Trophoblast cell (in vitro differentiated cells and primary cell): ENCODE results near the gene CD6.
A peak's percentile ranks its signal among the peaks of the same experiment; 100 is the strongest.

Experiments used
- DNase-seq, 2 donors: peaks; one replicate each; pipeline ENCODE4 v3.0.0-alpha.2; 2016
- H2AFZ ChIP-seq: 2 replicates; pipeline ENCODE4 v1.6.1; 2013; ENCODE audit warnings: low read length, moderate library complexity, mild to moderate bottlenecking; ENCODE audit not compliant: insufficient read depth, poor library complexity
- H2AK5ac ChIP-seq: 2 replicates; pipeline ENCODE4 v1.6.1; 2013; ENCODE audit warnings: mild to moderate bottlenecking, low read length
- H2BK120ac ChIP-seq: 2 replicates; pipeline ENCODE4 v1.6.1; 2013; ENCODE audit warnings: low read length, mild to moderate bottlenecking, moderate library complexity; ENCODE audit not compliant: insufficient read depth, poor library complexity
- H2BK12ac ChIP-seq: 2 replicates; pipeline ENCODE4 v1.6.1; 2013; ENCODE audit warnings: mild to moderate bottlenecking, low read length, moderate library complexity
- H2BK5ac ChIP-seq: 2 replicates; pipeline ENCODE4 v1.6.1; 2013; ENCODE audit warnings: low read length, low read depth, moderate library complexity, mild to moderate bottlenecking; ENCODE audit not compliant: poor library complexity
- H3K14ac ChIP-seq: 2 replicates; pipeline ENCODE4 v1.6.1; 2013; ENCODE audit warnings: mild to moderate bottlenecking, low read length
- H3K18ac ChIP-seq: 2 replicates; pipeline ENCODE4 v1.6.1; 2013; ENCODE audit warnings: mild to moderate bottlenecking, low read length
- H3K23ac ChIP-seq: 2 replicates; pipeline ENCODE4 v1.6.1; 2013; ENCODE audit warnings: low read length
- H3K27ac ChIP-seq: 2 replicates; pipeline ENCODE4 v1.5.1; 2013; ENCODE audit warnings: low read depth, mild to moderate bottlenecking, inconsistent platforms, low read length, moderate library complexity
- H3K27me3 ChIP-seq: 2 replicates; pipeline ENCODE4 v1.6.1; 2013; ENCODE audit warnings: inconsistent platforms, mild to moderate bottlenecking, low read length, moderate library complexity; ENCODE audit not compliant: insufficient read depth
- H3K36me3 ChIP-seq, 2 experiments: 1 replicate in 1 of 2; 2 replicates in 1 of 2; pipeline ENCODE4 v1.6.1; 2013; ENCODE audit warnings: low read length in 2 of 2, mild to moderate bottlenecking in 2 of 2, moderate library complexity in 1 of 2; ENCODE audit not compliant: insufficient read depth in 2 of 2, control insufficient read depth in 1 of 2
- H3K4ac ChIP-seq: 2 replicates; pipeline ENCODE4 v1.6.1; 2013; ENCODE audit warnings: low read depth, mild to moderate bottlenecking, low read length, moderate library complexity
- H3K4me1 ChIP-seq, 2 experiments: 1 replicate in 1 of 2; 2 replicates in 1 of 2; pipeline ENCODE4 v1.6.1; 2013; ENCODE audit warnings: low read length in 2 of 2, mild to moderate bottlenecking in 2 of 2, moderate library complexity in 1 of 2; ENCODE audit not compliant: insufficient read depth in 2 of 2, control insufficient read depth in 1 of 2
- H3K4me2 ChIP-seq: 2 replicates; pipeline ENCODE4 v1.6.1; 2013; ENCODE audit warnings: inconsistent platforms, mild to moderate bottlenecking, low read length, moderate library complexity
- H3K4me3 ChIP-seq: 2 replicates; pipeline ENCODE4 v1.5.1; 2013; ENCODE audit warnings: mild to moderate bottlenecking, low read depth, low read length, inconsistent platforms
- H3K79me1 ChIP-seq: one replicate; pipeline ENCODE4 v1.6.1; 2013; ENCODE audit warnings: low read length
- H3K79me2 ChIP-seq: 2 replicates; pipeline ENCODE4 v1.6.1; 2013; ENCODE audit warnings: low read length, mild to moderate bottlenecking; ENCODE audit not compliant: control insufficient read depth, insufficient read depth, poor library complexity
- H3K9ac ChIP-seq: 2 replicates; pipeline ENCODE4 v1.6.1; 2013; ENCODE audit warnings: mild to moderate bottlenecking, low read length
- H3K9me3 ChIP-seq: 2 replicates; pipeline ENCODE4 v1.6.1; 2013; ENCODE audit warnings: low read depth, mild to moderate bottlenecking, control low read depth, inconsistent platforms, low read length; ENCODE audit not compliant: insufficient read depth
- H4K12ac ChIP-seq: 2 replicates; pipeline ENCODE4 v1.6.1; 2013; ENCODE audit warnings: low read depth, mild to moderate bottlenecking, low read length, moderate library complexity
- H4K8ac ChIP-seq: 2 replicates; pipeline ENCODE4 v1.6.1; 2013; ENCODE audit warnings: low read depth, mild to moderate bottlenecking, low read length, moderate library complexity
- H4K91ac ChIP-seq: one replicate; pipeline ENCODE4 v1.6.1; 2013; ENCODE audit warnings: low read depth, mild to moderate bottlenecking, low read length, moderate library complexity
- WGBS: extraction: QIAGEN DNeasy Blood & Tissue Kit; methylation state at CpG from one replicate; pipeline ENCODE4 v1.1.7; 2013; ENCODE audit warnings: missing lambda C conversion rate; ENCODE audit not compliant: insufficient read length, insufficient coverage; ENCODE audit errors: extremely low coverage; 5-methylcytosine and 5-hydroxymethylcytosine counted together

CD6 gene

DNA sequence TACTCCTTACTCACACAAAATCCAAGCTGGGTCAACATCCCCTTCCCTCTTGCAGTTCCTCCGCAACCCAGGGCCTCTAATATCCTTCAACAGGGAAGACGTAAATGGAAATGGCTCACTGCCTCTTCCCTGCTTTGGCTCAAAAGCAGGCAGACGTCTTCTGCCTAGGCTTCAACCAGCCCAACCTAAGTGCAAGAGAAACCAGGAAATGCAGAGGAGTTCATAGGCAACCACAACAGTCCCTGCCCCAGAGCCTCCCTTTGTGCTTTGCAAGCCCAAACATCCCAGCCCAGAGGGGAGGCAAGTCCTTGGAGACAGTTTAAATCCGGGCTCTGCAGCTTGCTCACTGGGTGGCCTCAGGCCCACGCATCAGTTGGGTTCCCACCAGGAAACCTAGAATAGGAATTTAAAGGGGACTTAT lies 33.3 kb downstream of the CD6 start:
- no peak overlapping the region for H4K91ac ChIP-seq
- no peak overlapping the region for H2AFZ ChIP-seq
- peaks cover 8 to 12% of the 10 kb centered on the region in 2 experiments for H3K4me1 ChIP-seq
- H3K36me3 ChIP-seq, result no peaks in the 10 kb centered on the region
- no CpG with 5 or more reads among the region's 5 CpGs for WGBS
- no peak overlapping the region for H2BK120ac ChIP-seq
- no peak overlapping the region for H4K12ac ChIP-seq
- H3K9me3 ChIP-seq, result no peaks in the 10 kb centered on the region
- no peak overlapping the region for H2AK5ac ChIP-seq
- no peaks in the 10 kb centered on the region for H3K79me2 ChIP-seq
- H4K8ac ChIP-seq, result no peak overlapping the region
- H3K9ac ChIP-seq, result no peak overlapping the region
- H3K27me3 ChIP-seq, result peaks cover 26% of the 10 kb centered on the region
- no peak overlapping the region for H3K14ac ChIP-seq
- no peak overlapping the region for H3K27ac ChIP-seq
- DNase-seq, result no peak
- no peak overlapping the region for H3K4ac ChIP-seq
- H3K4me2 ChIP-seq, result no peak overlapping the region
- no peak overlapping the region for H3K4me3 ChIP-seq
- H3K23ac ChIP-seq, result no peak overlapping the region
- H3K79me1 ChIP-seq, result no peaks in the 10 kb centered on the region
- H2BK12ac ChIP-seq, result no peak overlapping the region
- no peak overlapping the region for H3K18ac ChIP-seq
- H2BK5ac ChIP-seq, result no peak overlapping the region

DNA sequence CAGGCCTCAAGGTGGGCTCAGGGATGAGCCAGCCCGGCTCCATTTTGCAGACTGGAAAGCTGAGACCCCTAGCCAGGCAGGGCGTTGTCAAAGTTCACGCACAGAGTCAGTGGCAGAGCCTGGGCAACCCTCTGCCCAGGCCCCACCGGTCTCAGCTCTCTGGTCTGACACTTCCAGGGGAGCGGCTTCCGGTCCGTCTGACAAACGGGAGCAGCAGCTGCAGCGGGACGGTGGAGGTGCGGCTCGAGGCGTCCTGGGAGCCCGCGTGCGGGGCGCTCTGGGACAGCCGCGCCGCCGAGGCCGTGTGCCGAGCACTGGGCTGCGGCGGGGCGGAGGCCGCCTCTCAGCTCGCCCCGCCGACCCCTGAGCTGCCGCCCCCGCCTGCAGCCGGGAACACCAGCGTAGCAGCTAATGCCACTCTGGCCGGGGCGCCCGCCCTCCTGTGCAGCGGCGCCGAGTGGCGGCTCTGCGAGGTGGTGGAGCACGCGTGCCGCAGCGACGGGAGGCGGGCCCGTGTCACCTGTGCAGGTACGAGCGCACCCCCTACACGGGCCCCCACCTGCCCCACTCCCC lies 36.0 kb downstream of the CD6 start:
- peak in 1 of 2 donors; percentile 36 for DNase-seq
- no peak overlapping the region for H4K8ac ChIP-seq
- no CpG with 5 or more reads among the region's 52 CpGs for WGBS

DNA sequence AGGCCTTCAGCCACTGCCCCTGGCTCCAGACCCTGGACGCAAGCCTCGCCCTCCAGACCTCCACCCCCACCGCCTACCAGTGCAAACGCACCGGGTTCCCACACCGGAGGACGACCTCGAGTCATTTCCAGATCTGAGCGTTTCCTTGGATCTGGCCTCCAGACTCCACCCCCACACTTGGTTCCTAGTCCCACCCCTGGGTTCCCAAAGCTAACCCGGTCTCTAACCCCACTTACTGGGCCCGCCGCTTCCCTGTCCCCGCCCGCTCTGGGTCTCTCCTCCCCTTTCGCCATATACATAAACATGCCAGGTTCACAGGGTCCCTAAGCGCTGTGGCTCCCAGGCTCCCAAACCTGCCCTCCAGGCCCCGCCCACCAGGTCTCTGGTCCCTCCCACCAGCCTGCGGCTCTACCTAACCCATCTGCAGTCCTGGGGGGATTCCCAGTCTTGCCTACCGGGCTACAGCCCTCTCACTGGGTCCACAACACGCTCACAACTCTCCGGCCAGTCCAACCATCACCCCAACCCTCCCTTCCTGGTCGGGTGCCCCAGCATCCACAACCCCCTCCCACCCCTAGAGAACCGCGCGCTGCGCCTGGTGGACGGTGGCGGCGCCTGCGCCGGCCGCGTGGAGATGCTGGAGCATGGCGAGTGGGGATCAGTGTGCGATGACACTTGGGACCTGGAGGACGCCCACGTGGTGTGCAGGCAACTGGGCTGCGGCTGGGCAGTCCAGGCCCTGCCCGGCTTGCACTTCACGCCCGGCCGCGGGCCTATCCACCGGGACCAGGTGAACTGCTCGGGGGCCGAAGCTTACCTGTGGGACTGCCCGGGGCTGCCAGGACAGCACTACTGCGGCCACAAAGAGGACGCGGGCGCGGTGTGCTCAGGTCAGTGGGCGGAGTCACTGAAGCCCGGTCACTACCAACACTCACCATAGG lies 36.7 kb downstream of the CD6 start:
- no peak overlapping the region for H2BK5ac ChIP-seq
- DNase-seq, result peak; percentile 60 to 71
- H2AK5ac ChIP-seq, result no peak overlapping the region
- no peaks in the 10 kb centered on the region for H3K36me3 ChIP-seq
- H3K9me3 ChIP-seq, result no peaks in the 10 kb centered on the region
- no peak overlapping the region for H2BK120ac ChIP-seq
- peaks cover 26% of the 10 kb centered on the region for H3K27me3 ChIP-seq
- no CpG with 5 or more reads among the region's 54 CpGs for WGBS
- peak overlapping the region; percentile 71 for H3K4me2 ChIP-seq
- no peak overlapping the region for H3K4ac ChIP-seq
- H3K14ac ChIP-seq, result no peak overlapping the region
- H2AFZ ChIP-seq, result peak overlapping the region; percentile 67
- H3K79me1 ChIP-seq, result peaks cover 3% of the 10 kb centered on the region
- no peaks in the 10 kb centered on the region for H3K79me2 ChIP-seq
- no peak overlapping the region for H3K23ac ChIP-seq
- H3K4me3 ChIP-seq, result peak overlapping the region; percentile 50
- no peak overlapping the region for H4K12ac ChIP-seq
- H3K18ac ChIP-seq, result no peak overlapping the region
- no peak overlapping the region for H3K27ac ChIP-seq
- no peak overlapping the region for H4K8ac ChIP-seq
- peaks cover 18 to 26% of the 10 kb centered on the region in 2 experiments for H3K4me1 ChIP-seq
- H4K91ac ChIP-seq, result no peak overlapping the region
- H3K9ac ChIP-seq, result no peak overlapping the region
- H2BK12ac ChIP-seq, result no peak overlapping the region

More for the DNA sequence above, 36.0 kb downstream of the CD6 start:
- H3K14ac ChIP-seq, result no peak overlapping the region
- H3K27ac ChIP-seq, result no peak overlapping the region
- no peaks in the 10 kb centered on the region for H3K9me3 ChIP-seq
- no peaks in the 10 kb centered on the region for H3K79me2 ChIP-seq
- no peak overlapping the region for H3K23ac ChIP-seq
- peak overlapping the region; percentile 30 for H2AFZ ChIP-seq
- peak overlapping the region; percentile 23 for H3K9ac ChIP-seq
- H4K12ac ChIP-seq, result no peak overlapping the region
- peaks cover 3% of the 10 kb centered on the region for H3K79me1 ChIP-seq
- no peaks in the 10 kb centered on the region for H3K36me3 ChIP-seq
- H2BK120ac ChIP-seq, result no peak overlapping the region
- H3K4me1 ChIP-seq, result peaks cover 14 to 22% of the 10 kb centered on the region in 2 experiments
- H3K4ac ChIP-seq, result no peak overlapping the region
- H2BK12ac ChIP-seq, result no peak overlapping the region
- H3K4me2 ChIP-seq, result peak overlapping the region; percentile 71
- H3K4me3 ChIP-seq, result peak overlapping the region; percentile 50
- H4K91ac ChIP-seq, result no peak overlapping the region
- H3K27me3 ChIP-seq, result peaks cover 26% of the 10 kb centered on the region
- no peak overlapping the region for H3K18ac ChIP-seq
- H2AK5ac ChIP-seq, result no peak overlapping the region
- H2BK5ac ChIP-seq, result no peak overlapping the region

DNA sequence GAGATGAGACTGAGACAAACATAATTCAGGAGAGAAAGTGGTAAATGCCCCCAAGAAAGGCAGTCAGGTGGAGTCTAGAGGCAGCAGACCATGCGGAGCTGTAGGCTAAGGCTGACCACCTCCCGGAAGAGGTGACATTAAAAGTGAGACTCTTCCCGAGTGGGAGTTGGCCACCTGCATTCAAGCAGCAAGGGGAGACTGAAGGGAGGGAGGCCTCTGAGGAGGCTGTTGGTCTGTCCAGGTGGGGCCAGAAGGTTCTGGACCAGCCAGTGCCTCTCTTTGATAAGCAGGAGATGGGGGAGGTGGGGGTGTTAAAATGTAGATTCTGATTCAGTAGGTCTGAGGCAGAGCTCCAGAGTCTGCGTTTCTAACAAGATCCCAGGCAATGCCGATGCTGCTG lies 37.5 kb downstream of the CD6 start:
- no peak overlapping the region for H3K4me2 ChIP-seq
- no peak overlapping the region for H4K12ac ChIP-seq
- no peak overlapping the region for H2BK120ac ChIP-seq
- no peak overlapping the region for H2AK5ac ChIP-seq
- no peak overlapping the region for H3K14ac ChIP-seq
- H2BK12ac ChIP-seq, result no peak overlapping the region
- no peak overlapping the region for H4K91ac ChIP-seq
- no peak overlapping the region for H4K8ac ChIP-seq
- H3K23ac ChIP-seq, result no peak overlapping the region
- no peak overlapping the region for H3K4me3 ChIP-seq
- H3K9ac ChIP-seq, result no peak overlapping the region
- no peak for DNase-seq
- H3K79me2 ChIP-seq, result no peaks in the 10 kb centered on the region
- peaks cover 18 to 26% of the 10 kb centered on the region in 2 experiments for H3K4me1 ChIP-seq
- H3K36me3 ChIP-seq, result no peaks in the 10 kb centered on the region
- H3K79me1 ChIP-seq, result peaks cover 3% of the 10 kb centered on the region
- H3K27ac ChIP-seq, result no peak overlapping the region
- H3K4ac ChIP-seq, result no peak overlapping the region
- H3K18ac ChIP-seq, result no peak overlapping the region
- H3K9me3 ChIP-seq, result no peaks in the 10 kb centered on the region
- H3K27me3 ChIP-seq, result peaks cover 26% of the 10 kb centered on the region
- no peak overlapping the region for H2AFZ ChIP-seq
- WGBS, result no CpG with 5 or more reads among the region's 5 CpGs
- H2BK5ac ChIP-seq, result no peak overlapping the region
